HCT116 (cell line): Measurements from ENCODE around the gene MICU2. TPM values are rescaled to one million over a fixed set of nuclear protein-coding genes. Genes with fewer than 3 reads are reported as not detected.

ENCODE experiments used
- ATAC-seq: fragments of 200-7000 bp; cut with Tn5 transposase; 2 replicates; pipeline ENCODE4 v1.9.1; 2020; ENCODE audit warnings: mild to moderate bottlenecking, moderate library complexity
- BruUV-seq: library from RNA; stranded (reverse); fragments of 400-500 nt; replicated peaks from 2 replicates; lab custom pipeline; 2021; lab: Mats Ljungman, UMichigan
- CTCF ChIA-PET: fragments of 300-600 bp; sonication (Branson Sonifier 250); formaldehyde crosslinking; loops from one replicate; lab custom pipeline; 2021; ENCODE audit warnings: antibody characterized with exemption; lab: Charles Lee
- POLR2A ChIA-PET: fragments of 300-600, 350-600 bp; sonication (Branson Sonifier 250); formaldehyde crosslinking; loops from one replicate; lab custom pipeline; 2021; ENCODE audit warnings: antibody characterized with exemption; lab: Charles Lee
- RAD21 ChIA-PET, 2 experiments: fragments of 300-600 bp; sonication (Branson Sonifier 250); formaldehyde crosslinking; loops; one replicate each; lab custom pipeline; 2023; ENCODE audit warnings: low total read pairs in 2 of 2; ENCODE audit not compliant: uncharacterized antibody in 2 of 2, unreplicated experiment in 2 of 2, low non-redundant PET in 1 of 2; lab: Charles Lee
- DNase-seq: peaks from one replicate; pipeline ENCODE4 v3.0.0-alpha.2; 2010; ENCODE audit warnings: low read depth, low spot score
- H2AFZ ChIP-seq: fragments of 200-600 bp; shearing (Covaris generic), sonication (generic); 2 replicates; pipeline ENCODE4 v1.6.1; 2017; ENCODE audit warnings: low read depth, mixed run types, mixed read lengths, antibody characterized with exemption, low read length; ENCODE audit not compliant: poor library complexity, severe bottlenecking
- H3K27ac ChIP-seq: 2 replicates; pipeline ENCODE4 v1.5.1; 2012; ENCODE audit warnings: low read depth, low read length
- H3K27me3 ChIP-seq: fragments of 200-600 bp; sonication (generic); 2 replicates; pipeline ENCODE4 v1.6.1; 2016; ENCODE audit warnings: mixed run types, low read length, mixed read lengths; ENCODE audit not compliant: insufficient read depth
- H3K36me3 ChIP-seq, 2 experiments: fragments of 200-500 bp in 1 of 2; fragments of 200-600 bp in 1 of 2; sonication (Bioruptor generic) in 1 of 2; sonication (generic) in 1 of 2; 2 replicates each; pipeline versions ENCODE4 v1.5.1 to v1.6.1; 2014 to 2016; ENCODE audit warnings: low read length in 2 of 2, inconsistent platforms in 1 of 2, mixed read lengths in 1 of 2, mixed run types in 1 of 2; ENCODE audit not compliant: insufficient read depth in 2 of 2, control insufficient read depth in 1 of 2
- H3K4me1 ChIP-seq, 2 experiments: fragments of 200-600 bp in 1 of 2; sonication (generic) in 1 of 2; 2 replicates each; pipeline versions ENCODE4 v1.5.1 to v1.6.1; 2012 to 2017; ENCODE audit warnings: low read length in 2 of 2, inconsistent platforms in 1 of 2, mild to moderate bottlenecking in 1 of 2, mixed read lengths in 1 of 2, mixed run types in 1 of 2, moderate library complexity in 1 of 2; ENCODE audit not compliant: insufficient read depth in 2 of 2, control insufficient read depth in 1 of 2
- H3K4me2 ChIP-seq: fragments of 200-600 bp; sonication (generic); 2 replicates; pipeline ENCODE4 v1.6.1; 2017; ENCODE audit warnings: mixed run types, low read length, mixed read lengths
- H3K4me3 ChIP-seq, 2 experiments: fragments of 200-600 bp in 1 of 2; sonication (generic) in 1 of 2; replicated peaks in 1 of 2; 2 replicates each; pipeline ENCODE4 v1.5.1; 2011 to 2016; ENCODE audit warnings: low read length in 2 of 2, control low read depth in 1 of 2, low read depth in 1 of 2, mild to moderate bottlenecking in 1 of 2, mixed read lengths in 1 of 2, mixed run types in 1 of 2
- H3K79me2 ChIP-seq: fragments of 200-600 bp; sonication (generic); 2 replicates; pipeline ENCODE4 v1.6.1; 2017; ENCODE audit warnings: mild to moderate bottlenecking, mixed run types, low read length, moderate library complexity, mixed read lengths; ENCODE audit not compliant: insufficient read depth
- H3K9ac ChIP-seq: fragments of 200-600 bp; sonication (generic); 2 replicates; pipeline ENCODE4 v1.6.1; 2016; ENCODE audit warnings: low read length, mixed read lengths
- H3K9me2 ChIP-seq: fragments of 200-600 bp; sonication (generic), shearing (Covaris generic); 2 replicates; pipeline ENCODE4 v1.6.1; 2017; ENCODE audit warnings: mixed run types, mild to moderate bottlenecking, moderate library complexity; ENCODE audit not compliant: insufficient read depth
- H3K9me3 ChIP-seq, 2 experiments: fragments of 200-500 bp in 1 of 2; fragments of 200-600 bp in 1 of 2; sonication (Bioruptor generic) in 1 of 2; sonication (generic) in 1 of 2; 2 replicates each; pipeline ENCODE4 v1.6.1; 2014 to 2017; ENCODE audit warnings: low read length in 2 of 2, mixed read lengths in 2 of 2, inconsistent platforms in 1 of 2, low read depth in 1 of 2, mild to moderate bottlenecking in 1 of 2, mixed run types in 1 of 2, moderate library complexity in 1 of 2; ENCODE audit not compliant: control insufficient read depth in 1 of 2, insufficient read depth in 1 of 2
- H4K20me1 ChIP-seq: fragments of 200-600 bp; sonication (generic), shearing (Covaris generic); 2 replicates; pipeline ENCODE4 v1.6.1; 2017; ENCODE audit warnings: mixed run types, mild to moderate bottlenecking, moderate library complexity; ENCODE audit not compliant: insufficient read depth
- POLR2A ChIP-seq: IDR thresholded peaks from 2 replicates; pipeline ENCODE4 v1.7.0; 2011; ENCODE audit warnings: borderline replicate concordance; ENCODE audit not compliant: insufficient read depth, insufficient read length; ENCODE audit errors: extremely low read depth
- SIN3A ChIP-seq: IDR thresholded peaks from 2 replicates; pipeline ENCODE4 v1.6.1; 2012; ENCODE audit warnings: low read depth
- SRF ChIP-seq: IDR thresholded peaks from 2 replicates; pipeline ENCODE4 v1.6.1; 2012; ENCODE audit warnings: low read depth
- TCF7L2 ChIP-seq: IDR thresholded peaks from 2 replicates; pipeline ENCODE4 v1.7.0; 2011; ENCODE audit warnings: borderline replicate concordance, inconsistent platforms; ENCODE audit not compliant: insufficient read depth, insufficient read length; ENCODE audit errors: extremely low read depth
- YY1 ChIP-seq: IDR thresholded peaks from 2 replicates; pipeline ENCODE4 v1.6.1; 2011; ENCODE audit warnings: low read length, low read depth, moderate library complexity, mild to moderate bottlenecking; ENCODE audit not compliant: insufficient replicate concordance; ENCODE audit errors: extremely low read depth
- ZFX ChIP-seq: fragments of 450-650 bp; IDR thresholded peaks from 2 replicates; pipeline ENCODE4 v1.6.1; 2017
- ZNF274 ChIP-seq: fragments of 200-500 bp; sonication (Bioruptor generic); IDR thresholded peaks from 2 replicates; pipeline ENCODE4 v1.6.1; 2014; ENCODE audit warnings: mild to moderate bottlenecking, low read depth, low read length, inconsistent platforms
- intact Hi-C: fragments of 100-400 bp; cut with micrococcal nuclease; formaldehyde crosslinking; loops from 2 replicates; pipeline ENCODE4 v1.10.0; 2022
- total RNA-seq: library from RNA; stranded (reverse); gene quantifications from one replicate; pipeline ENCODE4 v1.2.1, GENCODE V29; 2021; ENCODE audit not compliant: unreplicated experiment
- TF ChIP-seq, protein P1 (sequence below): IDR thresholded peaks from 2 replicates; pipeline ENCODE4 v1.6.1; 2012
- TF ChIP-seq, protein P2 (sequence below): IDR thresholded peaks from 2 replicates; pipeline ENCODE4 v1.6.1; 2012

Gene MICU2
- total RNA-seq, 1 experiment from 2014 or later, result 41.0 TPM

DNA sequence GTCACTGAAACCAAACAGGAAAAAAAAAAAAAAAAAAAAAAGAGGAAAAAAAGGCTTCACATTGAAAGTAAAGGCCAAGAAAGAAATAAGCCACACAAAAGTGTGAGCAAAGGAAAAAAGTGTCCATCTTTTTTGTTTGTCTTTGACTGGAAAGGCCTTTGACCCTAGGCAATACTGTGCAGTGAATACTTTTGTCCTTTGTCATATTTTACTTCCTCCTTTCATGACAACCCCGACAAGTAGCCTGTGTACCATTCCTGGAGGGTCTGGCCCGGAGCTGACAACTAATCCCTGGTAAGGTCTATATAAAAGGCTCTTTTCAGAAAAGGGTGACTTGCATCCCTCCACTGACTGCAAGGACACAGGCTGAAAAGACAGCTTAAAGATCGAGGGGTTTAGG, 12.9 kb upstream of the MICU2 start (continued):
- no peak for TF ChIP-seq ZNF274
- TF ChIP-seq TCF7L2, result no peak
- no peak for TF ChIP-seq ZFX
- TF ChIP-seq YY1, result no peak
- TF ChIP-seq, protein P1, sequence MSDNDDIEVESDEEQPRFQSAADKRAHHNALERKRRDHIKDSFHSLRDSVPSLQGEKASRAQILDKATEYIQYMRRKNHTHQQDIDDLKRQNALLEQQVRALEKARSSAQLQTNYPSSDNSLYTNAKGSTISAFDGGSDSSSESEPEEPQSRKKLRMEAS, result no peak

DNA sequence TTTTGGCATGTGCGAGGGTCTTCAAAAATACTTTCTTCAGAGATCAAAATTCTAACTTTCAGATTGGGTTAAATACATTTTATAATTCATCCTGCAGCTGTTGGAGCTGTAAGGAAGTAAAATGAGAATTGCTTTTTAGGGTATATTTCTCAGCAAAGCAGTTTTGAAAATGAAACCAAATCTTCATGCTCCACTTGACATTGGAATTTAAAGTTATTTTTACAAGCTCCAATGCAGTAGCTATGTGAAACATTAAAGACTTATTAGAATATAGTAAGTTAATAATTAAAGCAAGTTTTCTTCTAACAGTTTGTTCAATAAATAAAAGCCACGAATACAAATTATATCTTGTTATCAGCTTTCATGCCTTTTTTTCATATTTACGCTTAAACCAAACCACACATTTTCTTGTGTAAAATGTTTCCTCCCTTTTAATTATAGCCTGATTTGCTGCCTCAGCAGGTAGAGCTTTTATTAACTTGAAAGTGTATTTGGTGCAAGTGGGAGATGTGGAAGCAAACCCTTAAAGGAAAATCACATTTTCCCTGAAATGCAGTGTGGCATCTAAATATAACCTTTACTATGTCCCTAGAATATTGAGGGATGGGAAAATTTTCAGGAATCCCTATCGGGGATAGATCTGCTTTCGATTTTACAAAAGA, 12.4 kb upstream of the MICU2 start:
- Histone ChIP-seq H3K4me3 (peak overlapping the region; percentile 19; a peak in 3 of 4 replicates), H3K36me3 (no peaks in the 10 kb centered on the region), H3K27me3 (no peaks in the 10 kb centered on the region), H3K9ac (no peak overlapping the region), H3K4me1 (peaks cover 5 to 12% of the 10 kb centered on the region in 2 experiments), H3K9me3 (no peaks in the 10 kb centered on the region), H3K27ac (no peak overlapping the region)
- no peak for ATAC-seq
- RAD21 ChIA-PET, result no interaction called here
- no TSS peak for BruUV-seq
- no peak for TF ChIP-seq TCF7L2
- TF ChIP-seq, protein P2, sequence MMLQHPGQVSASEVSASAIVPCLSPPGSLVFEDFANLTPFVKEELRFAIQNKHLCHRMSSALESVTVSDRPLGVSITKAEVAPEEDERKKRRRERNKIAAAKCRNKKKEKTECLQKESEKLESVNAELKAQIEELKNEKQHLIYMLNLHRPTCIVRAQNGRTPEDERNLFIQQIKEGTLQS, result no peak
- no peak for TF ChIP-seq SRF
- TF ChIP-seq SIN3A, result no peak
- no peak for TF ChIP-seq POLR2A
- TF ChIP-seq, all 23 proteins: peak for 0
- Histone ChIP-seq H3K79me2 (no peaks in the 10 kb centered on the region), H2AFZ (peak overlapping the region; percentile 37), H3K4me2 (peak overlapping the region; percentile 47), H4K20me1 (no peaks in the 10 kb centered on the region), H3K9me2 (no peaks in the 10 kb centered on the region)
- ChIA-PET CTCF (interaction anchor here (1.3 to 2.6 kb wide), 3 partner anchors 8 to 22 kb away, joined by 3 to 12 read pairs (median 5); no protein-coding TSS in a partner anchor), POLR2A (no interaction called here)
- DNase-seq, result no peak
- intact Hi-C loops, result no loop called here
